Esophagus squamous epithelium (tissue), 4 donors: ENCODE data around the gene RNF121.
"Not testable (repeated sequence)": the region's sequence is repeated elsewhere in the genome, so short reads cannot be mapped to it uniquely, and the experiment has no call there.

Experiments
- POLR2A ChIP-seq, 4 donors: fragments of 450-650 bp; IDR thresholded peaks; one replicate each; pipeline ENCODE4 v1.6.1; 2017; ENCODE audit warnings: antibody characterized with exemption in 4 of 4, mild to moderate bottlenecking in 4 of 4, moderate library complexity in 3 of 4
- TF ChIP-seq, protein P1 (sequence below), 6 experiments: fragments of 450-650 bp in 4 of 6; fragments of 200-600 bp in 2 of 6; sonication (generic) in 2 of 6; IDR thresholded peaks; one replicate each; pipeline ENCODE4 v1.5.1; 2016 to 2019; ENCODE audit warnings: antibody characterized with exemption in 6 of 6, mild to moderate bottlenecking in 4 of 6, moderate library complexity in 4 of 6

DNA sequence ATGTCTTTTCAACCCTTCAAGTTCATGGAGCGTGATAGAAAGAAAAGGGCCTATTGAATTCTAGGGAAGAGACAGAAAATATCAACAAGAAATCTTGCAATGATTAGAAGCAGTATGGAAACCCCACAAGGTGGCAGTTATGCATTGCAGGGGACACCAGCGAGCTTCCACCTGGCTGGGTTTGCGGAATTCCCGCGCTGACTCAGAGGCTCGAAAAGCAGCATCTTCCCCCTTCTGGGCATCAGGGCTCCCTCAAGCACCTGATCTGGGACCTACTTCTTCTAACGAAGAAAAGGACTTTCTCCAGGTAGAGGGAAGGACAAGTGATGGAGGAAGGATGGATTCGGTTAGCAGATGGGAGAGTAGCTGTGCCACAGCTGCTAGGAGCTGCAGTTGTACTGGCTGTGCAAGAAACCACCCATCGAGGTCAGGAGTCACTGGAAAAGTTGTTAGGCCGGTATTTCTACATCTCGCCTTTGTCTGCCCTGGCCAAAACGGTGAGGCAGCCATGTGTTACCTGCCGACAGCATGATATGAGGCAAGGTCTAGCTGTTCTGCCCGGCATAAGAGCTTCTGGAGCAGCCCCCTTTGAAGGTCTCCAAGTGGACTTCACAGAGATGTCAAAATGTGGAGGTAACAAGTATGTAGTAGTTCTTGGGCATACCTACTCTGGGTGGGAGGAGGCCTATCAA lies 39.5 kb upstream of the RNF121 start:
- TF ChIP-seq, protein P1, sequence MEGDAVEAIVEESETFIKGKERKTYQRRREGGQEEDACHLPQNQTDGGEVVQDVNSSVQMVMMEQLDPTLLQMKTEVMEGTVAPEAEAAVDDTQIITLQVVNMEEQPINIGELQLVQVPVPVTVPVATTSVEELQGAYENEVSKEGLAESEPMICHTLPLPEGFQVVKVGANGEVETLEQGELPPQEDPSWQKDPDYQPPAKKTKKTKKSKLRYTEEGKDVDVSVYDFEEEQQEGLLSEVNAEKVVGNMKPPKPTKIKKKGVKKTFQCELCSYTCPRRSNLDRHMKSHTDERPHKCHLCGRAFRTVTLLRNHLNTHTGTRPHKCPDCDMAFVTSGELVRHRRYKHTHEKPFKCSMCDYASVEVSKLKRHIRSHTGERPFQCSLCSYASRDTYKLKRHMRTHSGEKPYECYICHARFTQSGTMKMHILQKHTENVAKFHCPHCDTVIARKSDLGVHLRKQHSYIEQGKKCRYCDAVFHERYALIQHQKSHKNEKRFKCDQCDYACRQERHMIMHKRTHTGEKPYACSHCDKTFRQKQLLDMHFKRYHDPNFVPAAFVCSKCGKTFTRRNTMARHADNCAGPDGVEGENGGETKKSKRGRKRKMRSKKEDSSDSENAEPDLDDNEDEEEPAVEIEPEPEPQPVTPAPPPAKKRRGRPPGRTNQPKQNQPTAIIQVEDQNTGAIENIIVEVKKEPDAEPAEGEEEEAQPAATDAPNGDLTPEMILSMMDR (IDR thresholded peaks at IDR 0.05), result not testable (repeated sequence)
- not testable (repeated sequence) for TF ChIP-seq POLR2A (IDR thresholded peaks at IDR 0.05)
